VCaP (cell line): ENCODE measurements around the gene CD180.

Source experiments
- H3K27ac ChIP-seq: fragments of 450-650 bp; 2 replicates; pipeline ENCODE4 v1.5.1; 2017
- TF ChIP-seq, protein P1 (sequence below): fragments of 450-650 bp; conservative IDR thresholded peaks from 2 replicates; pipeline ENCODE4 v1.5.1; 2017; ENCODE audit warnings: mild to moderate bottlenecking, moderate library complexity

The CD180 gene

DNA sequence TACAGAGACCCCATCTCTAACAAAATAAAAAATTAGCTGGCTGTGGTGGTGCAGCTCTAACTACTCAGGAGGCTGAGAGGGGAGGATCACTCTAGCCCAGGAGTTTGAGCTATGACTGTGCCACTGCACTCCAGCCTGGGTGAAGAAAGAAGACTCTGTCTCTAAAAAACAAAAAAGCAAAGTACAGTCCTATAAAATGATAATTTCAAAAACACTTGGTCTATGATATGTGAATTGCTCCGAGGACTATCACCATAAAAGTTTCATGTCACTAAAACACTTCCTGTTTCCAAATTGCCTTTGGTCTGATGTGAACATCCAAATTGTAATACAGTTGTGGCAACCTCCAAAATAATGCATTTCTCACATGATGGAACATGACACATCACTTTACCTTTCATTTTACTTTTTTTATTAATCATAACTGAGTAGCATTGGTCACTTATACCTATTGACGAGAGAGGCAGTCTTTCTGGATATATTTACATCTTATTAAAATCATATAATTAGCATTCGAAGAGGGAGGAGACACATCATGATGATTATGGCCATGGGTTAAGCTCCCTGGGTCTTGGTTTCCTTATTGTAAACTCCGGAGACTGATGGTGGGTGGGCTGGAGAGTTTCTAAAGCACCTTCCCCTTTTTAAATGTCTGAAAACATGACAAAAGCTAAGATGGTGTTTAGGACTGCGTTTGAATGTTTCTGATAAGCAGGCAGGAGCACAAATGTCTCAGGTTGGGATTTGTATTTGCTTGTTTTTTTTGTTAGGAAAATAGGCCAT, 25.8 kb upstream of the CD180 start:
- TF ChIP-seq, protein P1, sequence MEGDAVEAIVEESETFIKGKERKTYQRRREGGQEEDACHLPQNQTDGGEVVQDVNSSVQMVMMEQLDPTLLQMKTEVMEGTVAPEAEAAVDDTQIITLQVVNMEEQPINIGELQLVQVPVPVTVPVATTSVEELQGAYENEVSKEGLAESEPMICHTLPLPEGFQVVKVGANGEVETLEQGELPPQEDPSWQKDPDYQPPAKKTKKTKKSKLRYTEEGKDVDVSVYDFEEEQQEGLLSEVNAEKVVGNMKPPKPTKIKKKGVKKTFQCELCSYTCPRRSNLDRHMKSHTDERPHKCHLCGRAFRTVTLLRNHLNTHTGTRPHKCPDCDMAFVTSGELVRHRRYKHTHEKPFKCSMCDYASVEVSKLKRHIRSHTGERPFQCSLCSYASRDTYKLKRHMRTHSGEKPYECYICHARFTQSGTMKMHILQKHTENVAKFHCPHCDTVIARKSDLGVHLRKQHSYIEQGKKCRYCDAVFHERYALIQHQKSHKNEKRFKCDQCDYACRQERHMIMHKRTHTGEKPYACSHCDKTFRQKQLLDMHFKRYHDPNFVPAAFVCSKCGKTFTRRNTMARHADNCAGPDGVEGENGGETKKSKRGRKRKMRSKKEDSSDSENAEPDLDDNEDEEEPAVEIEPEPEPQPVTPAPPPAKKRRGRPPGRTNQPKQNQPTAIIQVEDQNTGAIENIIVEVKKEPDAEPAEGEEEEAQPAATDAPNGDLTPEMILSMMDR: no peak
- H3K27ac ChIP-seq: no peak overlapping the region

DNA sequence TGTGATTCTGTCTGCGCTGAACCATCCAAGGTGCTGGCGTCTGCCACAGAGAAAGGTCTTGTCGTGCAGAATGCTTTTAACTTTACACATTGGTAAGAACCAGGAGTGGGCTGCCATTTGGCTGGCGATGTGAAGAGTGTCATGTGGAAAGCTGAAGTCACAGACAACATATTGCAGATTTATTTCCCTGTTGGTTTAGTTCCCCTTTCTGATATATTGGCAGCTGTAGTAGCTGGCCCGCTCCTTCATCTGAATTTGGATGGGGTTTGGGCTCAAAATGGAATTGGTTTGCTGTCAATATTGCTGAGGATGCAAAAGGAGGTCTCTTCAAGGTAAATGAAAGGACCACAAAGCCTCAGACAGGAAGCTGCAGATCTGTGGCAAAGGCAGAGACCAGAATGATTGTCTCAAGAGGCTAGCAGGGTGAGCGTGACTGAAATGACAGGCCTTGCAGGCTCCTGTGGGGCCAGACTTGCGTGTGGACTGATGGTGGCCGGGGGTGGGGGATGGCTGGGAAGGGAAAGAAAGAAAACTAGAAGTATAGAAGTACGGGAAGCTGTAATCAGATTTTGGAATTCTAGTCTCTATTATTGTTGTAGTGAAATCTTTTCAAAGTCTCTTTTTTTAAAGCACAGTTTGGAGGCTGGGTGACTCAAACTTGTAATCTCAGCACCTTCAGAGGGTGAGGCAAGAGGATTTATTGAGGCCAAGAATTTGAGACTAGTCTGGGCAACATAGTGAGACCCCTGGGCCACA, 25.1 kb upstream of the CD180 start:
- TF ChIP-seq, protein P1: no peak
- no peak overlapping the region for H3K27ac ChIP-seq

DNA sequence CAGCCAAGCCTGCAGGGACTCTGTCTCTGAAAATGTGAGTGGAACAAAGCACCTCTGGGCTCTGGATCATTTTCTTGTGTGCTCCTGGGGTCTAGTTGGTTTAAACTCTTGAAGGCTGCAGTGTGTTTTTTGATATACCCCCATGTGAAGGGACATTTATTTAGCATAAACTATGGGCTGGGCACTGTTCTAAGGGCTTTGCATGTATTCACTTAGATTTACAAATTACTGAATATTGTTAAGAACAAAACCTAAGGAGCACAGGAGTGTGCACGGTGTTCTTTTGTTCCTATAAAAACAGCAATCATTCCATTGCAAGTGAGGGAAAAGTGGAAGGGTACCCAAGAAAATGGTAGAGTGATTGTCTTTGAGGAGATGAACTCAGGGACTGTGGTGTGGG, 20.0 kb upstream of the CD180 start:
- TF ChIP-seq, protein P1: no peak
- peak overlapping the region; percentile 94 for H3K27ac ChIP-seq

DNA sequence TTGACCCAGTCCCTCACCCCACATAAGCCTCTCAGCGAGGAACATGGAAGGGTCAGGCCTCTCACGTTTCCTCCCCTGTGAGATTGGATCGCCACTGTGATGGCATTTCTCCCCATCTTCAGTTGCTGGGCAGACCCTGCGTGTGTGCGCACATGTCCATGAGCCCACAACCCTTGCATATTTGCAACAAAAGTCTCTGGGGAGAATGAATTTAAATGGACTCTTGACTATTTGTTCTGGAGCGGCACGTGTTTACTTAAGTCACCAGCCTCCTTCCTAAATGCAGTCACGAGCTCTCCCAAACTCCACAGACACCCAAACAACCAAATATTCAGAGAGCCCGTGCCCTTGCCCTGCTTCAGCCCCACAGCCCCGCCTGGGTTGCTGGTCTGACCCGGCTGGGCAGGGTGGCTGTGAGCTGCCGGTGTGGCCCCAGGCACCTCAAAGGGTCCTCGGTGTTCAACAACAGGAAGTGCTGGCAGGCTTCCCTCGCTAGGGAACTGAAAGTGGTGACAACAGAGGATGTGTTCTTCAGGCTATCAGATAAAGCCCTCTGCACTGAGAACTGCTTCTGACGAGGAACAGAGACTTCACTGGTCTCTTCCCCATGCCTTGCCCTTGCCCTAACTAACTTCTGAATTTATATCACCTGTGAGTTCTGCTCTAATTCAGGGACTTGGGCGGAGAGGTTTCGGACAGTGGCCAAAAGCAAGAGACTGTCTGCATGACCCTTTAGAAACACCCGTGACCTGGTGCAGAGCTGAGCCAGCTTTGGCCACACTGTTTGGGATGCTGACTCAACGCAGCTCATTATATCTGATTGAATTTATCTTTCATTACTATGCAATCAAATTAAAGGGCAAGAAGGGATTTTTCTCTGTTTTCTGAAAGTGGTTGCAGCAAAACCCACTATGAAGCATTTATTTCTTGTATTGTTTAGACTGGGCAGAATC, 19.2 kb upstream of the CD180 start:
- TF ChIP-seq, protein P1: no peak
- peak overlapping the region; percentile 94 for H3K27ac ChIP-seq

DNA sequence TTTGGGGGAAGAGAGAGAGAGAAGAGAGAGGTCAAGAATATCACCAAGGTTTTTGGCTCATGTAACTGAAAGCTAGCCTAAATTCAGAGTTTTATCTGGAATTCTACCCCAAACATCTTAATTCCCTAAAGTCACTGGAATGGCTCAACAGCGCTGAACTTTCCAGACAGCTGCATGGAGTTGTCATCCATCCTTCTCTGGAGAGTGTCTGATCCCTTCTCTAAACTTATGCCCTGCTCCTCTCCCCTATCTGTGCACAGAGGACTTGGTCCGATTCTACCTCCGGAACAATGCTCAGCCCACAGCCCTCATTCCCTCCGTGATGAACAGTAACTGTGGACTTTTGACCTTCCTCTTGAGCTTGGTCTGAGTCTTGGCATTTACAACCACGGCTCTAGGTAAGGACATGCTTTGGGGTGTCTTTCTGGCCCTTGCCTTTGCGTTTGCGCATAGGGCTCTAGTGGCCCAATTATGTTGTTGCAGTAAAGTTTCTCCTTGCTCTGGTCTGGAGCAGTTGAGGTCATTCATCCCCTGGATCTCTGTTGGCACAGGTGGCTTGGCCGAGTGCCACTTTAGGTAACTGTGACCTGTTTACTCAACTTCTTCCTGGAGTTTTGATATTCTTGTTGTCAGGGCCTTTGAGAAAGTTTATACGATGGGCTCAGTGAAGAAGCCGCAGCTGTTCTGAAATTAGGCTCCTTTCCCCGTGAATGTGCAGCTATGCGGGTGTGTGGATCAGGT, 18.3 kb upstream of the CD180 start:
- H3K27ac ChIP-seq: peak overlapping the region; percentile 94
- TF ChIP-seq, protein P1: 0 out of 2 replicates have a peak, but pooled peaks have one; percentile 4

DNA sequence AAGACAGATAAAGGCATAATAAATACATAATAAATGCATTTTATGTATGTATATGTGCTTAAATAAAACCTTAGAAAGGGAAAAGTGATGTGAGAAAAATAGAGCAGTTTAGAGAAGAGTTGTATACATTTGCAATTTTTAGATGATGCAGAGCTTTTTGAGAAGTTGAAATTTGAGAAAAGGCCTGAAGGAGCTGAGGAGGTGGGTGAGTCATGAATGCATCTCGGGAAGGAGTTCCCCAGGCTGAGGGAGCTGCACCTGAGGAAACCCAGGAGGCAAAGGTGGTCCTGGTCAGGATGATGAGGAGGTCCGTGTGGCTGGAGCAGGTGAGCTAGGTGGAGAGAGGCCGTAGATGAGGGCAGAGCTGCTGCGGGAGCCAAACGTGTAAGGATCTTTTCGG, 17.4 kb upstream of the CD180 start:
- peak overlapping the region; percentile 94 for H3K27ac ChIP-seq
- TF ChIP-seq, protein P1: no peak
